Measurements from ENCODE around the gene ZNF597. TPM values are rescaled to one million over a fixed set of nuclear protein-coding genes. Genes with fewer than 3 reads are reported as not detected.
A peak's percentile ranks its signal among the peaks of the same experiment; 100 is the strongest.

The ZNF597 gene
- 1 to 10 TPM; 5.3 TPM for total RNA-seq
- 1 to 10 TPM; 1.0 to 1.9 TPM for polyA plus RNA-seq

DNA sequence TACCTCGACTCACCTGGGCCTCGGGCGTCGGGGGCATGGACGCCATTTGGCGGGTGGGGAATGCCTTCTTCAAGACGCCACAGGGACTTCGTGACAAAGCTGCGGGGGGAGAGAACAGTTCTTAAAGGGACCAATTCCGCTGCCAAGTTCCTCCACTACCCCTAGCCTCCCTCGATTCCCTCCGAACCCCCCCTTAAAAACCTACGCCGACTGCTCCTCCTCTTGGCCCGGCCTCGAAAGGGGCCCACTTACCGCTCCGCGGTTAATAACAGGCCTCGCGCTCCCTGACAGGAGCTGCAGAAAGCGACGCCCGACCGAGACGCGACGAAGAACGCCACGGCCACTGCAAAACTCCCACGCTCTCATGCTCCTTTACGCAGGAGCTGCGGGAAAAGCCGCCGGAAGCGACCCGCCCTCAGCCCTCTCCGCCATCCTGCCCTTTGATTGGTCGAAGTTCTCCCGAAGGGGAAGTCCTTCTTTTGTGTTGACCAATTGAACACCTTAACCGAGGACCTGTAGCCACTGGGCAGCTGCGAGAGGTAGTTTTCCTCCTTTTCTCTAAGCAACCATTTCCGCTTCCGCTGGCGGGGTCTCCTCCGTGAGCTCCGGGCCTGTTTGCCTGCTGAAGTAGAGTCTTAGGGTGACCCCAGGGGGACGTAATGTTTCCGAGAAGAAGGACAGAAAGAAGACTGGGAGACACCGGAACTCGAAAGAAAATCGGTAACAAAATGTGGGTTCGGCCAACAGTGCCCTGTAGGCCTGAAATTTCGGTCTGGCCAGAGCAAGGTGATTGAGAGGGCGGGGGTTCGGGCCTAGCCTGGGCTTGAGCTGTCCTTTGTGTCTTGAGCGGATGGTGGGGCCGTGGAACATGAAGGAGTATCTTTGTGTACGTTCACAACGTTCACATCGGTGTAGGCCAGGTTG is at the start of gene ZNF597, which contains the start of gene NAA60:
Gene ZNF597, minus strand, starts transcription at position 397 of the 924 bp plus-strand sequence. Its CDS starts 351 bp downstream, at position 46.
Gene NAA60, plus strand, starts transcription at position 573 of the 924 bp plus-strand sequence. CDS start 32,548 bp downstream, outside the sequence.
- Histone ChIP-seq H3K9me3 (ENCODE audit: control insufficient read depth in 1 of 2, low read length in 2 of 2) (peaks cover 0 to 8% of the 10 kb centered on the region in 2 donors), H3K27me3 (ENCODE audit: insufficient read depth, low read length) (no peaks in the 10 kb centered on the region), H3K4me1 (ENCODE audit: insufficient read depth, low read length) (peaks cover 24% of the 10 kb centered on the region), H3K27ac (ENCODE audit: low read depth, low read length) (peak within 1 kb of the TSS; percentile 80), H3K36me3 (ENCODE audit: insufficient read depth, low read length) (peaks cover 5% of the 10 kb centered on the region), H3K4me3 (ENCODE audit: low read length in 2 of 2) (peak within 1 kb of the TSS; percentile 66 to 67)
- peaks cover 23 to 40% of the 10 kb centered on the region in 2 donors for H3K36me3 Mint-ChIP-seq
- peaks cover 0 to 22% (median 13%) of the 10 kb centered on the region in 8 donors for H3K9me3 Mint-ChIP-seq
- DNase-seq: peak; percentile 80 to 88 (median 82)
- ChIA-PET POLR2A (ENCODE audit: partially characterized antibody) (interaction anchor here (0.7 to 2.3 kb wide), 15 partner anchors 11 to 378 kb away, joined by 3 to 17 read pairs (median 4); partner anchors contain the start of genes CLUAP1, IL32, TIGD7 and ZNF174), CTCF (ENCODE audit: partially characterized antibody) (interaction anchor here (0.9 to 1.7 kb wide), 5 partner anchors 14 to 271 kb away, joined by 3 to 6 read pairs (median 4); partner anchors contain the start of genes TIGD7, ZNF174, ZNF75A and ZSCAN32)
- peaks cover 8 to 39% (median 23%) of the 10 kb centered on the region in 4 donors for H3K4me1 Mint-ChIP-seq
- intact Hi-C loops (cut with micrococcal nuclease): loop anchor here (2.0 kb wide), 3 partner anchors 15 to 167 kb away; partner anchors contain the start of genes SLX4, ZNF174 and ZSCAN32
- H3K27ac Mint-ChIP-seq: peak within 1 kb of the TSS; percentile 88 to 99 (median 97)
- H3K4me3 Mint-ChIP-seq: peak within 1 kb of the TSS; percentile 96 to 99 (median 96)
- no peaks in the 10 kb centered on the region for H3K27me3 Mint-ChIP-seq

- Mint-ChIP-seq H3K4me3 (no peak overlapping the region), H3K27ac (no peak overlapping the region), H3K4me1 (peaks cover 0 to 6% (median 3%) of the 10 kb centered on the region in 4 donors), H3K9me3 (no peaks in the 10 kb centered on the region), H3K27me3 (no peaks in the 10 kb centered on the region), H3K36me3 (peaks cover 3% of the 10 kb centered on the region in 2 donors)
- intact Hi-C loops (cut with micrococcal nuclease): no loop called here
- POLR2A ChIA-PET (ENCODE audit: partially characterized antibody): interaction anchor here (0.6 kb wide), 1 partner anchor 29 kb away, joined by 3 read pairs; no protein-coding TSS in a partner anchor
- no peak for DNase-seq
- H3K27ac ChIP-seq (ENCODE audit: low read depth, low read length): no peak overlapping the region
- no peak overlapping the region for H3K4me3 ChIP-seq (ENCODE audit: low read length in 2 of 2)
- CTCF ChIA-PET (ENCODE audit: partially characterized antibody): no interaction called here
- no peaks in the 10 kb centered on the region for H3K4me1 ChIP-seq (ENCODE audit: insufficient read depth, low read length)
- no peaks in the 10 kb centered on the region for H3K36me3 ChIP-seq (ENCODE audit: insufficient read depth, low read length)
- no peaks in the 10 kb centered on the region for H3K27me3 ChIP-seq (ENCODE audit: insufficient read depth, low read length)
- H3K9me3 ChIP-seq (ENCODE audit: control insufficient read depth in 1 of 2, low read length in 2 of 2): no peaks in the 10 kb centered on the region
Measured at GRCh38 chr16:3492356-3492755, 49.1 kb upstream of the ZNF597 start.

DNA sequence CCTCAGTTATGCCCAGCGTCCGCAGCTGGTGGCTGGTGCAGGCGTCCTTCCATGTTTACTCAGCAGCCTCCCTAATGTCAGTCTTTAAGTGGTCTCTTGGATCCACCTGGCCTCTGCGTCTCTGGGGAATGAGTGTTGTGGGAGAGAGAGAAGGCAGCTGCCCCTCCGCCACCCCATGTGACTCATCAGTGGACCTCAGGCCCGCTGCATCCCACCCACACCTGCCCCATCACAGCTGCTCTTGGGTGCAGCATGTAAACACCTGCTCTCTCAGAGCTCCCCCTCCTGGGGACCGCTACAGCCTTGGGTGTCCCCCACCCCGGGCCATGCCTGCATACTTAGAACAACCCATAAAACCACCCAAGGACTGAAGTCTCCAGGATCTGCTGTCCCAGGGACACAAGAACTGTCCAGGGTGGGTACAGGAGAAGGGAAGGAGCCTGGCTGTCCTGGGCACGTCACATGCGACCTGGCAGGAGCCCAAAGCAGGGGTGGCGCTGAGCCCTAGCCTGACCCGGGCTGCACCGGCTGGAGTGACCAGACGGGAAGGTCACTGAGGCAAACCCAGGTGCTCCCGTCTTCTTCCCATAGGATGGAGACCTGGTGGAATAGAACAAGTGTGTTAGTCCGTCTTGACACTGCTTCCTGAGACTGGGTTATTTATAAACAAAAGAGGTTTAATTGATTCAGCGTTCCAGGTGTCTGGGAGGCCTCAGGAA is 47.8 kb upstream of the ZNF597 start:
- Histone ChIP-seq H3K9me3 (ENCODE audit: control insufficient read depth in 1 of 2, low read length in 2 of 2) (no peaks in the 10 kb centered on the region), H3K27ac (ENCODE audit: low read depth, low read length) (no peak overlapping the region), H3K27me3 (ENCODE audit: insufficient read depth, low read length) (no peaks in the 10 kb centered on the region), H3K4me3 (ENCODE audit: low read length in 2 of 2) (no peak overlapping the region), H3K4me1 (ENCODE audit: insufficient read depth, low read length) (no peaks in the 10 kb centered on the region), H3K36me3 (ENCODE audit: insufficient read depth, low read length) (no peaks in the 10 kb centered on the region)
- peak overlapping the region in 4 of 7 donors; percentile 53 to 88 (median 80) for H3K27ac Mint-ChIP-seq
- H3K4me1 Mint-ChIP-seq: peaks cover 0 to 6% (median 3%) of the 10 kb centered on the region in 4 donors
- DNase-seq: no peak
- H3K27me3 Mint-ChIP-seq: no peaks in the 10 kb centered on the region
- CTCF ChIA-PET (ENCODE audit: partially characterized antibody): interaction anchor here (1.2 to 1.3 kb wide), 2 partner anchors 8 to 10 kb away, joined by 3 to 4 read pairs; no protein-coding TSS in a partner anchor
- intact Hi-C loops (cut with micrococcal nuclease): no loop called here
- POLR2A ChIA-PET (ENCODE audit: partially characterized antibody): interaction anchor here (0.5 to 1.5 kb wide), 5 partner anchors 12 to 34 kb away, joined by 3 to 7 read pairs (median 3); no protein-coding TSS in a partner anchor
- H3K9me3 Mint-ChIP-seq: no peaks in the 10 kb centered on the region
- H3K36me3 Mint-ChIP-seq: peaks cover 3 to 10% of the 10 kb centered on the region in 2 donors
- H3K4me3 Mint-ChIP-seq: no peak overlapping the region

GRCh38 chr16:3488801-3489200 is 45.5 kb upstream of the ZNF597 start:
- ChIA-PET CTCF (ENCODE audit: partially characterized antibody) (interaction anchor here (0.6 to 1.4 kb wide), 2 partner anchors 305 to 990 kb away, joined by 3 to 4 read pairs; no protein-coding TSS in a partner anchor), POLR2A (ENCODE audit: partially characterized antibody) (interaction anchor here (0.6 kb wide), 1 partner anchor 145 kb away, joined by 4 read pairs; no protein-coding TSS in a partner anchor)
- Mint-ChIP-seq H3K9me3 (no peaks in the 10 kb centered on the region), H3K4me1 (peaks cover 0 to 6% (median 3%) of the 10 kb centered on the region in 4 donors), H3K4me3 (no peak overlapping the region), H3K27me3 (no peaks in the 10 kb centered on the region), H3K27ac (no peak overlapping the region), H3K36me3 (peaks cover 6 to 28% of the 10 kb centered on the region in 2 donors)
- DNase-seq: no peak
- no peak overlapping the region for H3K4me3 ChIP-seq (ENCODE audit: low read length in 2 of 2)
- intact Hi-C loops (cut with micrococcal nuclease): no loop called here
- H3K27ac ChIP-seq (ENCODE audit: low read depth, low read length): no peak overlapping the region
- no peaks in the 10 kb centered on the region for H3K4me1 ChIP-seq (ENCODE audit: insufficient read depth, low read length)
- H3K36me3 ChIP-seq (ENCODE audit: insufficient read depth, low read length): peaks cover 19% of the 10 kb centered on the region
- no peaks in the 10 kb centered on the region for H3K27me3 ChIP-seq (ENCODE audit: insufficient read depth, low read length)
- no peaks in the 10 kb centered on the region for H3K9me3 ChIP-seq (ENCODE audit: control insufficient read depth in 1 of 2, low read length in 2 of 2)

GRCh38 chr16:3487521-3488410 is 44.5 kb upstream of the ZNF597 start:
- Mint-ChIP-seq H3K27me3 (no peaks in the 10 kb centered on the region), H3K4me1 (peaks cover 0 to 6% (median 3%) of the 10 kb centered on the region in 4 donors), H3K36me3 (peaks cover 16 to 38% of the 10 kb centered on the region in 2 donors), H3K9me3 (no peaks in the 10 kb centered on the region), H3K4me3 (no peak overlapping the region), H3K27ac (no peak overlapping the region)
- peaks cover 30% of the 10 kb centered on the region for H3K36me3 ChIP-seq (ENCODE audit: insufficient read depth, low read length)
- ChIA-PET CTCF (ENCODE audit: partially characterized antibody) (interaction anchor here (0.9 to 1.0 kb wide), 2 partner anchors 11 to 13 kb away, joined by 3 read pairs; partner anchors contain the start of gene CLUAP1), POLR2A (ENCODE audit: partially characterized antibody) (no interaction called here)
- no peak for DNase-seq
- no peaks in the 10 kb centered on the region for H3K27me3 ChIP-seq (ENCODE audit: insufficient read depth, low read length)
- no peak overlapping the region for H3K4me3 ChIP-seq (ENCODE audit: low read length in 2 of 2)
- no peaks in the 10 kb centered on the region for H3K9me3 ChIP-seq (ENCODE audit: control insufficient read depth in 1 of 2, low read length in 2 of 2)
- no peaks in the 10 kb centered on the region for H3K4me1 ChIP-seq (ENCODE audit: insufficient read depth, low read length)
- no peak overlapping the region for H3K27ac ChIP-seq (ENCODE audit: low read depth, low read length)
- intact Hi-C loops (cut with micrococcal nuclease): no loop called here

Measured in CD4-positive, alpha-beta memory T cell (primary cell).